ENCODE data around the gene SAMD4B.

- TF ChIP-seq POLR2AphosphoS5 (IDR thresholded peaks at IDR 0.05; ENCODE audit: low read depth, low read length) (no peak), POLR2A (IDR thresholded peaks at IDR 0.05; ENCODE audit: low read depth, low read length) (no peak), TAF1 (IDR thresholded peaks at IDR 0.05; ENCODE audit: borderline replicate concordance, low read depth, low read length) (no peak)
Measured at GRCh38 chr19:39341129-39341718, 997 bp upstream of the SAMD4B start.

Measured in GM12892 (cell line).